HG03439 (cell line): ENCODE measurements around the gene LRGUK.

Experiments
- ATAC-seq: cut with Tn5 transposase; IDR thresholded peaks from one replicate; pipeline ENCODE4 v1.9.1; 2021; ENCODE audit warnings: mild to moderate bottlenecking, moderate library complexity; ENCODE audit not compliant: unreplicated experiment

Gene LRGUK

DNA sequence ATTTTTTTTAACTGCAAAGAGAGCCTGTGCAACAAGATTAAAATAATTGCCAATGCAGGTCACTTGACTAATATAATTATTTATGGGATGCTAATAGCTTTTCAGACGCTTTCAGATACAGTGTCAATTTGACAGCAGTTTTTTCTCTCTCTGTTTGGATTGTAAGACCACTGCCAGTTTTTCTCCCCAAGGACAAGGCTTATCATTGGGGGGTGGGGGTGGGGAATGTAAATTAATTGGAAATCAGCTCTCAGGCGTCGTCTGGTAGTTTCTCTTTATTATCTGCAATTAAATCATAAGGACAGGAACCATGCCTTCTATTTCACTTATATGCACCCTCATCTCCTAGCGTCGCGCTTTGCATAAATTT lies 559 bp upstream of the LRGUK start:
- no peak for ATAC-seq

DNA sequence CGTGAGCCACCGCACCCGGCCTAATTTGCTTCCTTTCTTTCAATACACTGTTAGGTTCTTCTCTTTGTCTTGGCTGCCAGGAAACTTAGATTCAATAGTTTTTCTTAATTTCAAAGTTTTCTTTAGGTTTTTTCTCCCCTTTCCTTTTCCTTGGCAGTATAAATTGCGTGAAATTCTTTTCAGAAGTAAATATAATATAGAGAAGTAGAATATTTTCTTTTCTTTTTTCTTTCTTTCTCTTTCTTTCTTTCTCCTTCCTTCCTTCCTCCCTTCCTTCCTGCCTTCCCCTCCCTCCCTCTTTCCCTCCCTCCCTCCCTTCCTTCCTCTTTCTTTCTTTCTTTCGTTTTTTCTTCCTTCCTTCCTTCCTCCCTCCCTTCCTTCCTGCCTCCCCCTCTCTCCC lies 1.7 kb downstream of the LRGUK start:
- ATAC-seq, result no peak

- ATAC-seq, result no peak
These were observed 2.9 kb downstream of the LRGUK start for GRCh38 chr7:134129856-134130523.

GRCh38 chr7:134134004-134134403 lies 6.9 kb downstream of the LRGUK start:
- ATAC-seq, result no peak

DNA sequence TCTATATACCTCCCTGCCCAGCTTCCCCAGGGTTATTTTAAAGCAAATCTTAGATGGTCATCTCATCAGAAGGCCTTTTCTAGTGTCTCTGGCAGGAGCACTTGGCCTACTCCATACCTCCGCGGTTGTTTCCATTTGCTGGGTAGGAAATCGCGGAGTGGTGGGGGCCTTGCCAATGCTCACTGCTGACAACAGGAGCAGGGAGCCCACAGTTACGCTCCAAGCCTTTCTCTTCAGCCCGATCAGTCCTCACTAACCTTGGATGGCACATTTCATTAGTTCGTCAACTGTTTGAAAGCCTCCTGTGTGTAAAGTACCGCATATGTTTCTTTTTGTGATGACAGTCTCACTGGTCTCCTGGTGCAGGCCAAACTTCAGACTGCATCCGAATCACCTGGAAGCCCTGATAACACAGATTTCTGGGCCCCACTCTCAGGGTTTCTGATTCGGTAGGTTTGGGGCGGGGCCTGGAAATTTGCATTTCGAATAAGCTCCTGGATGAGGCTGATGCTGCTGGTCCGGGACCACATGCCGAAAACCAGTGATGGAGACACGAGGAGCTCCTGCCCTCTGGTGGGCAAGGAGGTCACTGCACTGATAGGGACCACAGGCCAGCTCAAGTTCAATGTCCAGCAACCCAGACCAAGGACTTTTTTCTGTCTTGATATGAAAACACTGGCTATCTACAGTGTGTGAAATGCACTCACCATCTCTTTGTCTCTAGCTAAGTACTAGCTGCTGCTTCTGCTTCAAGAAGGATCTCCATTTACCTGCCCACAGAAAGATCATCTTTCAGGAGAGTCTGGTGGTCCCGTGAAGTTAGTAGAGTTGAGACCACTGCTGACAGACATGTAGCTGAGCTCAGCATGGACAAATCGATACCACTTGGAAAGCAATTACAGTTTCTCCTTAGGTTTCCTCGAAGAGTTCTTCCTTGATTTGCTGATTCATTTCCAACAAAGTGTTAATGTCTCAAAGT lies 14.0 kb downstream of the LRGUK start:
- peak; percentile 92 for ATAC-seq

DNA sequence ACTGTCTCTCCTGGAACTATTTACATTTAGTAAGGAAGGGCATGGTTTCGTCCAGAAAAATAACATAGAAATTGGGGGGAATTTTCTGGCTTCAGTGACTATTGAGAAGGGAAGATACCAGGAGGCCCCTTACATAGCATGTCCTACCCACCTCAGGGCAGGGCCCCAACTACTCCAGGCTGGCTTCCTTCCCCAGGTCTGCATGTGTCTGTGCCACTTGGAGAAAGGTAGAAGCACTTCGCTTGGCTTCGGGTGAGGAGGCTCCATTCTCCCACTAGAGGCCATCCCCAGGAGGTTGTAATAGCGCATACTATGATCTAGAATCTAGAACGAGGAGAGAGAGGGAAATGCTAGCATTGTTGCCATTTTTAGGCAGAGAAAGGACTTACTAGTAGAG lies 14.7 kb downstream of the LRGUK start:
- ATAC-seq, result no peak

DNA sequence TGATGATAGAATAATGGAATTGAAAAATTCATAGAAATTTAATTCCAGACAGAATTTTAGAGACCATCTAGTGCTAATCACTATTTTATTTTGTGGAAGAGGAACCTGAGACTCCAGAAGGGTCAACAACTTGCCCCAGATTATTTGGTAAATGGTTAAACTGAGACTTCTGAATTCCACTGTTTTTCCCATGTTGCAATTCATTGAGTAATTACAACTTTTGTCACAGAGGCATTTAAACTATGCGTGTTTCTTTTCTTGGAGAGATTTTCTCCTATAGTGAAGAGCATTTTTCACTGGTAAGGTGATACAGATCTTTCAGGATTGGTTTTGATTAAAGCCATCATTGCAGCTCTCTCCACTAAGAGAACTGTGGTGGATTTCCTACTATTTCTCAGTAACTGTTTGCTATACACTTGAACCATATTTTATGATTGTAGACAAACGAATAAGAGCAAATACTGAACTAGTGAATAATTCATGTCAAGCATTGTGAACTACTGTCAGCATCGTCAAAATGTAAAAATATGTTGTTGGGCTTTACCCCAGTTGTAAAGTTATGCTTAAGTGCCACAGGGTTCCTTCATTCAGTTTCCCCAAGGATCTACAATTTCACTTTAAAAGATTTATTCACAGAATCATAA lies 26.5 kb downstream of the LRGUK start:
- no peak for ATAC-seq

- ATAC-seq, result no peak
These were observed 27.5 kb downstream of the LRGUK start for GRCh38 chr7:134154581-134155130.

DNA sequence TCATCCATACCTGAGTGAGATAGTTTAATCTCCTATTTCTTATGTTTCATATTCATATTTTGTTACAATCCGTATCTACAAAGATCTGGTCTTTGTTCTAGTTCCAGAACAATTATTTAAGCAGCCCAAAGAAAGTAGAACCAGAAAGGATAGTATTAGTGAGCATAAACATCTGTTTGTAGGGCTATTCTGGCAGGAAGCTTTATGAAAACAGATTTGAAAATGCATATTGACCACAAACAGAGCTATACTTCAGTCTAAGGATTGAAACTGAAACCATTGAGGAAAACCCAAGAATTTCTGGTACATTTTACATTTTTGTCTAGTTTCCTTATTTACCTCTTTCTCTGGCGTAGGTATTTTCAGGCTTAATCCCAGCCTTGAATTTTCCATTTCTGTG lies 28.1 kb downstream of the LRGUK start:
- no peak for ATAC-seq

DNA sequence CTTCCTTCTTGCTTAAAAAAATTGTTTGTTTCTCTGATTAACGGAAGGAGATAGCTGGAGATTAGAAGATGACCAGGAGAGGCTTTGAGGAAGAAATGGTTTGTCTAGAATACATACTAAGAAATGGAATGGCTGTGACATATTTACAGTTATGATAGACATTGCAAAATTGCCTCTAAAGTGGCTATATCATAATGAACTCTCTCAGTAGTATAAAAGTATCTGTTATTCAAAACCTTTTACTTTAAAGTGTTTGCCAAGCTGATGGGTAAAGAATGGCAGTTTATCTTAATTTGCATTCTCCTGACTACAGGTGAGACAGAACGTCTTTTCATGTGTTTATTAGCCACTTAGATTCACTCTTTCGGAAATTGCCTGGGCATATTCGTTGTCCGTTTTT lies 28.7 kb downstream of the LRGUK start:
- no peak for ATAC-seq

- no peak for ATAC-seq
These were observed 38.1 kb downstream of the LRGUK start for GRCh38 chr7:134165252-134165651.

- ATAC-seq, result no peak
These were observed 40.1 kb downstream of the LRGUK start for GRCh38 chr7:134167250-134167649.

GRCh38 chr7:134167841-134168240 lies 40.7 kb downstream of the LRGUK start:
- ATAC-seq, result no peak

- peak; percentile 97 for ATAC-seq
These were observed 47.7 kb downstream of the LRGUK start for GRCh38 chr7:134174795-134175261.

GRCh38 chr7:134175334-134176036 lies 48.3 kb downstream of the LRGUK start:
- no peak for ATAC-seq

DNA sequence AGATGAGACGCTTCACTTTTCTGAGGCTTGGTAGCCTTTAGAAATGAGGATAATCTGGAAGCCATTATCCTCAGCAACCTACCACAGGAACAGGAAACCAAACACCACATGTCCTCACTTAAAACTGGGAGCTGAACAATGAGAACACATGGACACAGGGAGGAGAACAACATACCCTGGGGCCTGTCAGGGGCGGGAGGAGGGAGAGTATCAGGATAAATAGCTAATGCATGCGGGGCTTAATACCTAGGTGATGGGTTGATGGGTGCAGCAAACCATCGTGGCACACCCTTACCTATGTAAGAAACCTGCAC lies 48.9 kb downstream of the LRGUK start:
- ATAC-seq, result no peak

- no peak for ATAC-seq
These were observed 52.2 kb downstream of the LRGUK start for GRCh38 chr7:134179036-134180011.

GRCh38 chr7:134180376-134180775 lies 53.2 kb downstream of the LRGUK start:
- no peak for ATAC-seq

- no peak for ATAC-seq
These were observed 54.9 kb downstream of the LRGUK start for GRCh38 chr7:134182078-134182477.

- ATAC-seq, result no peak
These were observed 57.6 kb downstream of the LRGUK start for GRCh38 chr7:134184767-134185166.
